Fibroblast of the aortic adventitia (primary cell): ENCODE measurements around the gene MGAT4B. TPM values are rescaled to one million over a fixed set of nuclear protein-coding genes. Genes with fewer than 3 reads are reported as not detected.
A peak's percentile ranks its signal among the peaks of the same experiment; 100 is the strongest.

Experiments
- DNase-seq: peaks from one replicate; pipeline ENCODE4 v3.0.0-alpha.2; 2010; ENCODE audit warnings: low read depth
- H3K4me3 ChIP-seq: 2 replicates; pipeline ENCODE4 v1.5.1; 2011; ENCODE audit warnings: low read depth, mild to moderate bottlenecking, control low read depth, low read length, moderate library complexity
- total RNA-seq: library from RNA; depleted of rRNA; stranded (reverse); fragments of >200 nt; gene quantifications from 2 replicates; pipeline ENCODE4 v1.2.3, GENCODE V29; 2012; ENCODE audit warnings: low replicate concordance
- TF ChIP-seq, protein P1 (sequence below): IDR thresholded peaks from 2 replicates; pipeline ENCODE4 v1.5.1; 2011; ENCODE audit warnings: mild to moderate bottlenecking, low read length, control low read depth, inconsistent platforms; ENCODE audit not compliant: insufficient read depth

MGAT4B gene
- total RNA-seq, 1 donor, result 141 TPM

- TF ChIP-seq, protein P1, sequence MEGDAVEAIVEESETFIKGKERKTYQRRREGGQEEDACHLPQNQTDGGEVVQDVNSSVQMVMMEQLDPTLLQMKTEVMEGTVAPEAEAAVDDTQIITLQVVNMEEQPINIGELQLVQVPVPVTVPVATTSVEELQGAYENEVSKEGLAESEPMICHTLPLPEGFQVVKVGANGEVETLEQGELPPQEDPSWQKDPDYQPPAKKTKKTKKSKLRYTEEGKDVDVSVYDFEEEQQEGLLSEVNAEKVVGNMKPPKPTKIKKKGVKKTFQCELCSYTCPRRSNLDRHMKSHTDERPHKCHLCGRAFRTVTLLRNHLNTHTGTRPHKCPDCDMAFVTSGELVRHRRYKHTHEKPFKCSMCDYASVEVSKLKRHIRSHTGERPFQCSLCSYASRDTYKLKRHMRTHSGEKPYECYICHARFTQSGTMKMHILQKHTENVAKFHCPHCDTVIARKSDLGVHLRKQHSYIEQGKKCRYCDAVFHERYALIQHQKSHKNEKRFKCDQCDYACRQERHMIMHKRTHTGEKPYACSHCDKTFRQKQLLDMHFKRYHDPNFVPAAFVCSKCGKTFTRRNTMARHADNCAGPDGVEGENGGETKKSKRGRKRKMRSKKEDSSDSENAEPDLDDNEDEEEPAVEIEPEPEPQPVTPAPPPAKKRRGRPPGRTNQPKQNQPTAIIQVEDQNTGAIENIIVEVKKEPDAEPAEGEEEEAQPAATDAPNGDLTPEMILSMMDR, result no peak
- peak overlapping the region; percentile 95 for H3K4me3 ChIP-seq
- peak; percentile 36 for DNase-seq
Observed at GRCh38 chr5:179825655-179826182, 19.1 kb upstream of the MGAT4B start.

DNA sequence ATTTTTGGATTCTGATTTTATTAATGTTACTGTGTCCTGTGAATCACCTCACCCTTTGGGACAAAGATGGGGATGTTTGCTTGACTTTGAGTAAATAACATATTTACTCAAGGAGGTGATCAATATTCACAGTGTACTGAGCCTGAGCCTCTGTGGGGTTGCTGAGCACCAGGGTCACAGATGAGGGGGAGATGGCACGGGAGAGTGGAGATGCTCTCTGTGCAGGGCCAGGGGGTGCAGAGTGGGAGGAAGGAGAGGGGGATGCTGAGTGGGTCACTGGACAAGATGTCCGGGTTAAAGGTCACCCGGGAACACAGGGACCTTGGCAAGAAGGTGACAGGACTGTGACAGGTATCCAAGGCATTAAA, 18.1 kb upstream of the MGAT4B start:
- peak overlapping the region; percentile 95 for H3K4me3 ChIP-seq
- no peak for DNase-seq
- TF ChIP-seq, protein P1, result no peak

DNA sequence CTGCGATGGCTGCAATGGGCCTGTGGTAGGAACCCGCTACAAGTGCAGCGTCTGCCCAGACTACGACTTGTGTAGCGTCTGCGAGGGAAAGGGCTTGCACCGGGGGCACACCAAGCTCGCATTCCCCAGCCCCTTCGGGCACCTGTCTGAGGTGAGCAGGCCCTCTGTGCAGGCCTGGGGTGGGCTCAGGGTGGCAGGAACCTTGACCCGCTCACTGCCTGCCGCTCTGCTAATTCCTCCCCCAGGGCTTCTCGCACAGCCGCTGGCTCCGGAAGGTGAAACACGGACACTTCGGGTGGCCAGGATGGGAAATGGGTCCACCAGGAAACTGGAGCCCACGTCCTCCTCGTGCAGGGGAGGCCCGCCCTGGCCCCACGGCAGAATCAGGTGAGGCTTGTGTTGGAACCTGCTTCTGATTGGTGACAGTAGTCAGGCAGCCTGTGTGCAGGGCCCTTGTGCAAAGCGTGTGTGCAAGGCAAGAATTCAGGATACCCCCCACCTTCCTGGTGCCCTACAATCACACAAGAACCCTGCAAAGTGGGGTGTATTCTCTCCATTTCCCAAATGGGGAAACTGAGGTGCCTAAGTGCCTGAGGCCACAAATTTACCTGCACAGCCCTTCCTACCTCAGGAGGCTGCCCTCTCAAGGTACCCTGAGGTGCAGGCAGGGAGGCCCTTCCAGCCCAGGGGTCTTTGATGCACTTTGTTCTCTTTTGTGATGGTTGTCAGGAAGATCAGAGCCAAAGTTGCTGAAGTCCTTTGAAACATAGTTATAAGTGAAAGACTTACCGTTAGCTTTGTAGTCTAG, 17.5 kb upstream of the MGAT4B start:
- DNase-seq, result peak; percentile 7
- TF ChIP-seq, protein P1, result no peak
- H3K4me3 ChIP-seq, result peak overlapping the region; percentile 95

- TF ChIP-seq, protein P1, result no peak
- H3K4me3 ChIP-seq, result peak overlapping the region; percentile 95
- DNase-seq, result no peak
Observed at GRCh38 chr5:179822444-179822990, 15.9 kb upstream of the MGAT4B start.

DNA sequence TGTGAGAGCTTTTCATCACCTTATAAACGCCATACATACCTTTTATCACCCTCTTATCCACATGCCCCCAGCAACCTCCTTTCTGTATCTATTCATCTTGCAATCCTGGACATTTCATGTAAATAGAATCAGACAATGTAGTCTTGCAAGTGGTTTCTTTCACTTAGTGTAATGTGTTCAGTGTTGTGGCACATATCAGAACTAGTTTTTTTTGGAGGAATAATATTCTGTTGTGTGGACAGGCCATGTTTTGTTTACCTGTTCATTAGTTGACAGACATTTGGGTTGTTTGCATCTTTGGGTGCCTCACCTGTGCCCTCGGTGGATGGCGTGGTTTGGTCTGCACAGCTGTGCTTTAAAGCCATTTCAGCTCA, 15.4 kb upstream of the MGAT4B start:
- TF ChIP-seq, protein P1, result no peak
- DNase-seq, result no peak
- peak overlapping the region; percentile 95 for H3K4me3 ChIP-seq

- TF ChIP-seq, protein P1, result no peak
- H3K4me3 ChIP-seq, result peak overlapping the region; percentile 95
- DNase-seq, result peak; percentile 97
Observed at GRCh38 chr5:179821298-179822058, 14.8 kb upstream of the MGAT4B start.
